HFFc6 (cell line): ENCODE data around the gene LUC7L3. TPM values are rescaled to one million over a fixed set of nuclear protein-coding genes. Genes with fewer than 3 reads are reported as not detected.
"Not testable (repeated sequence)": the region's sequence is repeated elsewhere in the genome, so short reads cannot be mapped to it uniquely, and the experiment has no call there.

Experiments
- DNase-seq: peaks from one replicate; pipeline ENCODE4 v3.0.0-alpha.2; 2018
- H3K27ac Mint-ChIP-seq: 2 replicates; pipeline ENCODE4 v1.8.0; 2020; ENCODE audit warnings: mild to moderate bottlenecking, mixed read lengths
- H3K27me3 Mint-ChIP-seq: 2 replicates; pipeline ENCODE4 v1.8.0; 2021; ENCODE audit warnings: mild to moderate bottlenecking, moderate library complexity, mixed read lengths; ENCODE audit not compliant: insufficient read depth
- H3K36me3 Mint-ChIP-seq: 2 replicates; pipeline ENCODE4 v1.8.0; 2021; ENCODE audit warnings: low read depth, mixed read lengths
- H3K4me1 Mint-ChIP-seq: 2 replicates; pipeline ENCODE4 v1.8.0; 2020; ENCODE audit warnings: low read depth, mixed read lengths
- H3K4me3 Mint-ChIP-seq: 2 replicates; pipeline ENCODE4 v1.8.0; 2020; ENCODE audit warnings: mild to moderate bottlenecking, moderate library complexity, mixed read lengths
- H3K9me3 Mint-ChIP-seq: 2 replicates; pipeline ENCODE4 v1.8.0; 2020; ENCODE audit warnings: mild to moderate bottlenecking, mixed read lengths
- total RNA-seq, 6 experiments: library from RNA; stranded (reverse); fragmentation: NEBNext Ultra II Directional; extraction: Animal tissue kit (Norgen Biotek cat#: 25700); gene quantifications; 2 replicates in 1 of 6; 3 replicates in 5 of 6; pipeline ENCODE4 v1.2.3, GENCODE V29; 2021
- TF ChIP-seq, protein P1 (sequence below): fragments of 200-600 bp; sonication (generic); IDR thresholded peaks from 2 replicates; pipeline ENCODE4 v1.5.0; 2021; ENCODE audit warnings: antibody characterized with exemption, mild to moderate bottlenecking

LUC7L3 gene
- total RNA-seq, 6 experiments from 2014 or later, result 54.0 to 76.3 (median 59.1) TPM

DNA sequence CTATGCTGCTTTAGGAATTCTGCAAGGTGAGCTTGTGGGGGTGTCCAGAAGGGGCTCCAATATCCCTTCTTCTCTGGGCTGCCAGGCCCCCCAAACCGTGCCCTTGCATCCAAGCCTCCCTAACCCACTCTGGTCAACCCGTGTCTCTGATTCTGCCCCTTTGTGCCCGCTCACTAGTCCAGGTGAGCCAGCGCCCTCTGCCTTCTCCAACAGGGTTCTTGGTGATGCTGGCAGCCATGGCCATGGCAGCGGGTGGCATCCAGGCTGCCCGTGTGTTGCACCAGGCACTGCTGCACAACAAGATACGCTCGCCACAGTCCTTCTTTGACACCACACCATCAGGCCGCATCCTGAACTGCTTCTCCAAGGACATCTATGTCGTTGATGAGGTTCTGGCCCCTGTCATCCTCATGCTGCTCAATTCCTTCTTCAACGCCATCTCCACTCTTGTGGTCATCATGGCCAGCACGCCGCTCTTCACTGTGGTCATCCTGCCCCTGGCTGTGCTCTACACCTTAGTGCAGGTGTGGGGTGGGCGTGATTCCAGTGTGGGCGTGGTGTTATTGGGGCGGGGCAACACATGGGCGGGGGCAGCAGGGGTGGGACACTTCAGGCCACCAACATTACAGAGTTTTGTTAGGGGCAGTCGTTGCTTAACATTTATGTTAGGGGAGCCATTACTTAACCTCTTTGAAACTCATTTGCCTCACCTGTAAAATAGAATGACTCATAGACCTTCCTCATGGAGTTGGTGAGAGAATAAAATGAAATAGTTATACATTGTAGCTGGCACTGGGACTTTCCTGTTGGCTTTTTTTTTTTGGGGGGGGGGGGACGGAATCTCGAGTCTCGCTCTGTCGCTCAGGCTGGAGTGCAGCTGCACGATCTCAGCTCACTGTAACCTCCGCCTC is 43.1 kb upstream of the LUC7L3 start:
- DNase-seq, result no peak
- Mint-ChIP-seq H3K27ac (no peak overlapping the region), H3K4me3 (no peak overlapping the region), H3K27me3 (no peaks in the 10 kb centered on the region; the same call in none of the 2 replicates), H3K9me3 (no peaks in the 10 kb centered on the region), H3K36me3 (no peaks in the 10 kb centered on the region; the same call in 1 of the 2 replicates), H3K4me1 (peaks cover 14% of the 10 kb centered on the region)
- TF ChIP-seq, protein P1, sequence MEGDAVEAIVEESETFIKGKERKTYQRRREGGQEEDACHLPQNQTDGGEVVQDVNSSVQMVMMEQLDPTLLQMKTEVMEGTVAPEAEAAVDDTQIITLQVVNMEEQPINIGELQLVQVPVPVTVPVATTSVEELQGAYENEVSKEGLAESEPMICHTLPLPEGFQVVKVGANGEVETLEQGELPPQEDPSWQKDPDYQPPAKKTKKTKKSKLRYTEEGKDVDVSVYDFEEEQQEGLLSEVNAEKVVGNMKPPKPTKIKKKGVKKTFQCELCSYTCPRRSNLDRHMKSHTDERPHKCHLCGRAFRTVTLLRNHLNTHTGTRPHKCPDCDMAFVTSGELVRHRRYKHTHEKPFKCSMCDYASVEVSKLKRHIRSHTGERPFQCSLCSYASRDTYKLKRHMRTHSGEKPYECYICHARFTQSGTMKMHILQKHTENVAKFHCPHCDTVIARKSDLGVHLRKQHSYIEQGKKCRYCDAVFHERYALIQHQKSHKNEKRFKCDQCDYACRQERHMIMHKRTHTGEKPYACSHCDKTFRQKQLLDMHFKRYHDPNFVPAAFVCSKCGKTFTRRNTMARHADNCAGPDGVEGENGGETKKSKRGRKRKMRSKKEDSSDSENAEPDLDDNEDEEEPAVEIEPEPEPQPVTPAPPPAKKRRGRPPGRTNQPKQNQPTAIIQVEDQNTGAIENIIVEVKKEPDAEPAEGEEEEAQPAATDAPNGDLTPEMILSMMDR, result no peak

DNA sequence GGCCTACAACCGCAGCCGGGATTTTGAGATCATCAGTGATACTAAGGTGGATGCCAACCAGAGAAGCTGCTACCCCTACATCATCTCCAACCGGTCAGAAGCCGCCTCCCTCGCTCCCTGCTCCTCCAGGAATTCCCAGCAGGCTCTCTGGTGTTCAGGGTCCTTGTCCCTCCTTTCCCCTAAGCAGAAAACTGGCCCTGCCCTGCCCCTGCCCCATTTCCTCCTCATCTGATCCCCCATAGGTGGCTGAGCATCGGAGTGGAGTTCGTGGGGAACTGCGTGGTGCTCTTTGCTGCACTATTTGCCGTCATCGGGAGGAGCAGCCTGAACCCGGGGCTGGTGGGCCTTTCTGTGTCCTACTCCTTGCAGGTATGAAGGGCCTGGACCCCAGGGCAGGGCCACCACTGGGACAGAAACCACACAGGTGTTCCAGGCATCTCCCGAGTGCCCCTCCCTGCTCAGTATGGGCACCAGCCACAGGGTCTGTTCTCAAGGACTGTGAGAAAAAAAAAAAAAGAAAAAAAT is 41.5 kb upstream of the LUC7L3 start:
- Mint-ChIP-seq H3K27ac (no peak overlapping the region), H3K27me3 (no peaks in the 10 kb centered on the region; the same call in none of the 2 replicates), H3K9me3 (no peaks in the 10 kb centered on the region), H3K36me3 (no peaks in the 10 kb centered on the region; the same call in 1 of the 2 replicates), H3K4me1 (peaks cover 15% of the 10 kb centered on the region), H3K4me3 (no peak overlapping the region)
- TF ChIP-seq, protein P1, result no peak
- DNase-seq, result no peak

DNA sequence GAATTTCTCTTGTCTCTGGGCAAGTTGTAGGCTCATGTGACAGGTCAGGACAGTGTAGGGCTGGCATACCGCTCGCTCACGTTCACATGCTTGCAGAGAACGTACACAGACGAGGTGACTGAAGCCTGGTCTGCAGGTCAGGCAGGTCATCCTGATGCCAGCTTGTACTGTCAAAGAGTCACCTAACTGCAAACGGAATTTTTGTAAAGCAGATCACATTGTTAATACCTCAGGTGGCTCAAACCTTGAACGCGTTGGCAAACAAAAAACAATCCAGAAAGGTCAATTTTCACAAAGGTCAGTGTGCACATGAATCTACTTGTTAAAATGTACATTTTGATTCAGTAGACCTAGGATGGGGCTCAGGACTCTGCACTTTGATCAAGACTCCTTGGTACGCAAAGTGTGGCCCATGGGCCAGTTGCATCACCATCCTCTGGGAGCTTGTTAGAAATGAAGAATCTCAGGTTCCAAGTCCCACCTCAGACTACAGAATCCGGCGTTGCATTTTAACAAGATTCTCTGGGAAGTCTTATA is 40.3 kb upstream of the LUC7L3 start:
- H3K27ac Mint-ChIP-seq, result no peak overlapping the region
- H3K36me3 Mint-ChIP-seq, result no peaks in the 10 kb centered on the region; the same call in 1 of the 2 replicates
- no peak for DNase-seq
- no peaks in the 10 kb centered on the region for H3K9me3 Mint-ChIP-seq
- no peak overlapping the region for H3K4me3 Mint-ChIP-seq
- TF ChIP-seq, protein P1, result no peak
- H3K27me3 Mint-ChIP-seq, result peaks cover 1% of the 10 kb centered on the region
- peaks cover 15% of the 10 kb centered on the region for H3K4me1 Mint-ChIP-seq

DNA sequence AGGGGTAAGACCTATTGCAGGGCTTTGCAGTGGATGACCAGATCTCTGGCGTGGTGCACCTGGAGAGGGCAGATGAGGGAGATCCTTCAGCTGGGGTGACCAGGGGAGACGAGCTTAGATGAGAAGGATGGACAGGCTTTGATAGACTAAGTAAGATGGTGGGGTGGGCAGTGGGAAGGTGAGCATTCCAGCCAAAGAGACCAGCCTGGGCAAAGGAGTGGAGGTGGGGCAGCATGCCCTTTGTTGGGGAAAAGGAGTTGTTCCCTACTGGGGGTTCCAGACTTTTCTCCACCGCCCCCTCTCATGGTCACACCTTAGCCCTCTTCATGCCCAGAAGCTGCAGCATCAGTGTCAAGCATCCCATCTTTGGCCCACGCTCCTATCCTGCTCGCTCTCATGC is 39.3 kb upstream of the LUC7L3 start:
- Mint-ChIP-seq H3K27ac (no peak overlapping the region), H3K27me3 (peaks cover 1% of the 10 kb centered on the region), H3K4me3 (no peak overlapping the region), H3K4me1 (peaks cover 15% of the 10 kb centered on the region), H3K36me3 (no peaks in the 10 kb centered on the region; the same call in 1 of the 2 replicates), H3K9me3 (no peaks in the 10 kb centered on the region)
- DNase-seq, result no peak
- TF ChIP-seq, protein P1, result no peak

DNA sequence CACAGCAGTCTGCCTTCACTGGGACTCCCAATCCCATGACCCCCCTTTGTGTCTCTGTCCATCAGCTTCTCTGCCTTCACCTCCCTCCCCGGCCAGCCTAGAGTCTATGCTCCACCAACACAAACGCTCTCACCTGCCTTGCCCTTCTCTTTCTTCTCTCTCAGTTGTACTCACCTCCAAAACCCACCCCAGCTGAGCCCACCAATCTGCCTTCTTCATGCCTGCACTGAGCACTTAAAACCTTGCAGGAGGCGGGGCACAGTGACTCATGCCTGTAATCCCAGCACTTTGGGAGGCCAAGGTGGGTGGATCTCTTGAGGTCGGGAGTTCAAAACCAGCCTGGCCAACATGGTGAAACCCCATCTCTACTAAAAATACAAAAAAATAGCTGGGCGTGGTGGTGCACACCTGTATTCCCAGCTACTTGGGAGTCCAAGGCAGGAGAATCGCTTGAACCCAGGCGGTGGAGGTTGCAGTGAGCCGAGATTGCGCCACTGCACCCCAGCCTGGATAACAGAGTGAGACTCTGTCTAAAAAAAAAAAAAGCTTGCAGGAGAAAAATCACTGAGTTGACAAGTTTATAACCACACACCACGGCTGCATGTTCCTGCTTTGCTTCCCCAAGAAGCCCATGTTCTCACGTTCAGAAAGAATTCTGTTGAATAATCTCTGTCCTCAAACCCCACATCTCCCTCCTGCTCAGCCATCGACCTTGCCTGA is 38.7 kb upstream of the LUC7L3 start:
- not testable (repeated sequence) for H3K27me3 Mint-ChIP-seq, H3K36me3 Mint-ChIP-seq, DNase-seq, H3K9me3 Mint-ChIP-seq
- H3K4me3 Mint-ChIP-seq, result peak overlapping the region; percentile 57
- H3K4me1 Mint-ChIP-seq, result peaks cover 15% of the 10 kb centered on the region
- H3K27ac Mint-ChIP-seq, result peak overlapping the region; percentile 65
